GM18519 (cell line): ENCODE results near the gene TFAP2B.

Experiments
- ATAC-seq: cut with Tn5 transposase; IDR thresholded peaks from one replicate; pipeline ENCODE4 v1.9.1; 2021; ENCODE audit warnings: mild to moderate bottlenecking, moderate library complexity; ENCODE audit not compliant: unreplicated experiment, low FRiP score

Gene TFAP2B

DNA sequence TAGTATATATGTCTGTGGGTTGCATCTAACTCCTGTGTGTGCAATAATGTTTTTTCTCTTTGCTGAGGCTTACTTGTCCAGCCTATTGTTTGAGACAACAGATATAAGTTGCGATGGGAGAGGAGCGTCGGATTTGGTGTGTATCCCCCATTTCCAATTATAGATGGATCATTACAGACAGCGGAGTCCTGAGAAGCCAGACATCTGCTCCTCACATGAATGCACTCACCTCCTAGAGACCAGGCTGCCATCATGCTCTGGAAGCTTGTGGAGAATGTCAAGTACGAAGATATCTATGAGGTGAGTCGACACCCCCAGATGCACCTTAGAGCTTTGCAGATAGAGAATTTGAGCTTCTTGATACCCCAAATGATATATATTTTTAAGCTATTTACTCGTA lies at the start of gene TFAP2B:
TSS of gene TFAP2B (plus strand) at position 199 of the 400 bp plus-strand sequence. CDS start at position 220, 21 bp downstream.
- no peak for ATAC-seq

- no peak for ATAC-seq
Measured at GRCh38 chr6:50778696-50779095, 40.0 kb upstream of the TFAP2B start.

DNA sequence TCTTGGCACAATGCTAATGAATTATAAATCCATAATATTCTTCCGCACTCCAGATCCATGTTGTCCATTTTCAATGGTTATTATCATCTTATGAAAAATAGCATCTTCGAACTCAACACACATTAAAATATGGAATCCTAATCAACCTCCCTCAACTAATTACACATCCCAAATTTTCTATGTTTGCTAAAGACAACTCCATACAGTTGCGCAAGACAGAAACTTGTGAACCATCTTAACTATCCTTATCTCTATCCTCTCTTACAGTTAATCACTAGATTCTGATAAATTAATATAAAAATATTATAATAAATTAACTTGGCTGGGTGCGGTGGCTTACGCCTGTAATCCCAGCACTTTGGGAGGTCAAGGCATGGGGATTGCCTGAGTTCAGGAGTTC lies 38.3 kb upstream of the TFAP2B start:
- no peak for ATAC-seq

- no peak for ATAC-seq
Measured at GRCh38 chr6:50785921-50786320, 32.8 kb upstream of the TFAP2B start.

DNA sequence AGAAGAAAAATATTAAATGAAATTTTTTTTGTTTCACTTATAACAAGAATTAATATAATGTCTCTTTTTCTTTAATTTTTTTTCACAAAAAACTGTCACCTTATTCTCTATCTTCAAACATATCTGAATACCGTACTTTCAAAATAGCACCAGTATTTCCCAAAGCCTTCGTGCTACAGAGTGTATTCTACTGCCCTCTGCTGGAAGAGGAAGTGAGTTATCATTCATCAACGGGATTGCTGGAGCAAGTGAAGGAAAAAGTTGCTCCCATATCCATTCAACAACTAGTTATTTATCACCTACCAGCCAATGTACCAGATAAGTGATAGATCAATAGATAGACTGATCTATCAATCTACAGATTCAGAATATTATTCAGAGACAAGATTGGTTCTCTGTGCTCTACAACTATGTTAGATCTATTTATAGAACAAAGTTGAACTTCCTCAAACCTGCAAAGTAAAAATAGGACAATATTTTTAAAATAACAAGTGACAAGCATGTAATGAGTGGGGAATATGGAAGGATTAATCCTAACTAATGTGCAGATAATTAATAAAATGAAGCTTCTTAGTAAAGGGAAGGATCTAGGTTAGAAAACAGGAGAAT lies 26.7 kb upstream of the TFAP2B start:
- ATAC-seq: peak; percentile 80

GRCh38 chr6:50792771-50793170 lies 25.9 kb upstream of the TFAP2B start:
- no peak for ATAC-seq

DNA sequence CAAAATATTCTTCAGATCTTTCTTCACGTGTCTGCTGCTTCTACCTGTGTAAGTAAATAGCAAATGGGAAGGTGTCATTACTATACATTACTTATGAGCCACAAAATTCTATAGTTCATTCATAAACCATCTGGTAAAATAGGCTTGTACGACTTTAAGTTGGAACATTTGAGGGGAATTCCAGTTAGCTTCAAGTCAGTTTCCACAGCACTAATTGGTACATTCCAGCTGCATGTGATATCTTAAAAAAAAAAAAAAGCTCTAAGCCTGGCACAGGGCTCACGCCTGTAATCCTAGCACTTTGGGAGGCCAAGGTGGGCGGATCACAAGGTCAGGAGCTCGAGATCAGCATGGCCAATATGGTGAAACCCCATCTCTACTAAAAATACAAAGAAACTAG lies 23.1 kb upstream of the TFAP2B start:
- ATAC-seq: no peak

DNA sequence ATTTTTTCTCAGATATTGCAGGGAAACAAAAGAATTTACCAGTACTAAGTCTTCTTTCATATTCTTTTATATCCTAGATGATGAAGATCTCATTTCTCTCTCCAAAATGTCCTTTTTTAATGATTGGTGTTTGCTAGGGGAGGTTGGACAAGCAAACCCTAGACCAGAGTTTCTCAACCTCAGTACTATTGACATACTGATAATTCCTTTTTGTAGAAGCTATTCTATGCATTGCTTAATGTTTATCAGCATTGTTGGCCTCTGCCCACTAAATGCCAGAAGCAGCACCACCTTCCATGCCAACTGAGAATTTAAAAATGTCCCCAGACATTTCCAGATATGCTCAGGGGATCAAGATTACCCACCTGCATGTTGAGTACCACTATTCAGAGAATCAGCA lies 14.4 kb upstream of the TFAP2B start:
- no peak for ATAC-seq

DNA sequence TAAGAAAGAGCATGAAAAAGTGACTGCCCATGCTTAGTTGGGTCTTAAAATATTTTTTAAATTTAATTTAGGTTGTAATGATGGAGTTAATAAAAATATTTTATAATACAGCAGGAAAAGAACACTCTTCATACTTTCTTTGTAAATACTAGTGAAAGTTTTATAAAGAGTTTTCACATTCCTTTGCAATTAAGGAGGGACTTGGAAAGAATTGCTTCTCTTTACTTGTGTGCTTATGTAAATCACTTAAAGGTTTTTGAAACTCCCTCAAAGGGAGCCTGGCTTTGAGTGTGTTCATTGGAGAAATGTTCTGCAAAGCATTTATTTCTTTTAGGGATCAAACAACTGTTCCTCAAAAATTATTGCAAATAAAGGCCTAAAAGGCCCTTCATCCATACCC lies 11.6 kb upstream of the TFAP2B start:
- no peak for ATAC-seq

GRCh38 chr6:50815436-50816114 lies 3.1 kb upstream of the TFAP2B start:
- peak; percentile 26 for ATAC-seq

GRCh38 chr6:50816115-50816675 lies 2.5 kb upstream of the TFAP2B start:
- peak; percentile 58 for ATAC-seq

DNA sequence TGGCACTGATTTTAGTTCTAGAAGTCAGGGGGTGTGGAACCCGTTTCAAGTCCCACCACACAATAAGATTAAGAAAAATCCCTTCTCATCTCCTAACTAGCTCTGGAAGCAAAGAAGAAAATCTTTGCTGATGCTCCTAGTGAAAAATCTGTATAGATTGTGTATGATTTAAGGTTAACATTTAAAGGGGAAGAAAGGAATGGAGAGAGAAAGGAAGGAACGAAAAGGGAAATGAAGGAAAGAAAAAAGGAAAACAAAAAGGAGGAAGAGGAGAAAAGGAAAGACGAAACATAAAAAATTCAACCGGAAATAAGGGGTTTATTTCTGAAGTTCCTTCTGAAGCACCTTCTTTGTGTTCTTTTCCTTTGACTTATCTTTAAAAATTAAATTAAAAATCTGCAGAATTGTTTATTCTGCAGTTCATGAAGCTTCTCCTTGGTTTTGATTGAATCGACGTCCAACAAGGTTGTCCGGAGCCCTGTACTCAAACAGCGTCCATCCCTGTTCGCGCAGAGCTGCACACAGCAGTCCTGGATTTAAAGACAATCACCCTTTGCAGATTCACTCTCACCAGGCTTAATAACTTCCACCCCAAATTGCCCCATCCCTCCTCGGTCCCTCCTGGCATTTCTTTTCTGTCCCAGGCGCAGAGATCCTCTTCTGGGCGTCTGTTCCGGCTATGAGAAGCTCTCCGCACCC lies 1.6 kb upstream of the TFAP2B start:
- no peak for ATAC-seq

- no peak for ATAC-seq
Measured at GRCh38 chr6:50817646-50817950, 1.1 kb upstream of the TFAP2B start.

- ATAC-seq: no peak
Measured at GRCh38 chr6:50818020-50818419, 651 bp upstream of the TFAP2B start.

GRCh38 chr6:50819466-50819903 lies 814 bp downstream of the TFAP2B start:
- ATAC-seq: no peak

- no peak for ATAC-seq
Measured at GRCh38 chr6:50819904-50820868, 1.5 kb downstream of the TFAP2B start.

DNA sequence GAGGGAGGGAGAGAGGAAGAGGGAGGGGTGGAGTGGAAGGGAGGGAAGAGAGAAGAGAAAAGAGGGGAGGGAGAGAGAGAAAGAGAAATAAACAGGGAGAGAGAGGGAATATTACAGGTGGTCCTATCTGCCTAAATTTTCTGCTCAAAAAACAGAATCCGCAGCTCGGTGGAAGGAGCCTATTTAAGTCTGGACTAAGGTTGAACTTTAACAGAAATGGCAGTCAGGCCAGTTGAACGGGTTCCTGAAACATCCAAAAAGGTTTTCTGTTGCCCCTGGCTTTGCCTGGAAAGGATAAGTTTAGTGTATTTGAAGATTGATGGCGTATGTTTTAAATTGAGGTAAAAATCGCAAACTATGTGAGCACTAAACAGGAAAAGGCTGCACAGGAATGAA lies 2.2 kb downstream of the TFAP2B start:
- no peak for ATAC-seq

DNA sequence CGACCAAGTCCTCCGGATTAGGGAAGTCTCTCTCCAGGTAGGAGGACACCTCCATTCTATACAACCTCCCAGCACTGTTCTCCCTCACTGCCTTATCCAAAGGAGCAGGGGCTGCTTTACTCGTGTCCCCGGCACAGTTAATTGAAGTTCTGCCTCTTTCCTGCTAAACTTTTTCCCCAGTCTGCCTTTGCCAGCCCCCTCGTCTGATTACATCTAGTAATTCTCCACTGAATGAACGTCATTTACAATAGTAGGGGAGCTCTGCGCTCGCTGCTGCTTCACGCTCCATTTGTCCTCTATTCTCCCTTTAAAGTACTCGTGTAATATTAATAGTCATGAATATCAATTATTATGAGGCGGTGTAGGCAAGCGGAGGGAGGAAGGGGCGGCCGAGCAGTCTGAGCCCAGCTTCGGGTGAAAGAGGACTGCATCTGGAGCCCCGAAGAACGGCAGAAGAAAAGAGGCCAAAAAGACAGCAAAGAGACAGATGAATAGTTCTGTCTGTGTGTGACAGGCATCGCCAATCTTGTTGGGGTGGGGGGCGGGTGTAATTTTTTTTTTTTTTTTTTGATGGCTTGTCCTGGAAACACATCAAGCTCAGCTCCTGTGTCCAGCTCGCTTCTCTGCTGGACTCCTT lies 2.9 kb downstream of the TFAP2B start:
- no peak for ATAC-seq

- no peak for ATAC-seq
Measured at GRCh38 chr6:50822078-50822476, 3.4 kb downstream of the TFAP2B start.
